ENCODE data around the gene C5orf63. TPM values are rescaled to one million over a fixed set of nuclear protein-coding genes. Genes with fewer than 3 reads are reported as not detected.

The C5orf63 gene
- total and polyA plus RNA-seq, 4 donors = 2.1 to 6.4 (median 3.8) TPM

DNA sequence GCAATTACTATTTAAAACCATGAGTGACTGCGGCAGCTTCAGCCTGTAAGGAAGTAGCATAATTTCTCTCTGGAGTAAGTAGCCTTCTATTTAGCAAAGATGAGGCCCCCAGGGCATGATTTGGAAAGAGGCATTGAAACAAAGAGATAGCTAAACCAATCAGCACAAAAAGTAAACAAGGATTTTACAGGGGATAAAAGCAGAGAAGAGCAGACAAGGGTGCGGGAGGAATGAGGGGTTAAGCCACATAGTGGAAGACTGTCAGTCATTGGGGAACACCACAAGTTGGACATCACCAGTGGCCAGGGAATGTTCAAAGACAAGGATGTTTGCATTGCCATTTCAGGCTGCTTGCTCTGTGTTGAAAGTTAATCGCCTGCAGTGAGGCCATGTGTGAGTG is 24.0 kb upstream of the C5orf63 start:
- DNase-seq (ENCODE audit: low spot score) = no peak
- Histone ChIP-seq H3K27ac (ENCODE audit: low read depth in 1 of 2, low read length in 2 of 2) (no peak overlapping the region), H3K27me3 (ENCODE audit: control insufficient read depth in 4 of 4, insufficient read depth in 4 of 4, low read length in 3 of 4) (no peaks in the 10 kb centered on the region), H3K4me3 (ENCODE audit: low read depth in 1 of 3, low read length in 3 of 3) (no peak overlapping the region), H3K9me3 (ENCODE audit: control insufficient read depth in 4 of 4, low read length in 3 of 4) (no peaks in the 10 kb centered on the region), H3K4me1 (ENCODE audit: control insufficient read depth in 4 of 4, insufficient read depth in 4 of 4, low read length in 3 of 4) (no peaks in the 10 kb centered on the region), H3K36me3 (ENCODE audit: control insufficient read depth in 4 of 4, insufficient read depth in 3 of 4, low read depth in 1 of 4, low read length in 3 of 4) (peaks cover 0 to 2% (median 0%) of the 10 kb centered on the region in 4 donors), H3K9ac (ENCODE audit: low read depth in 1 of 2, low read length in 2 of 2) (no peak overlapping the region)
- no peak for TF ChIP-seq JUND (IDR thresholded peaks at IDR 0.05)
- WGBS = 68% methylated on average over 3 of the region's 3 CpGs

- Histone ChIP-seq H3K27ac (ENCODE audit: low read depth in 1 of 2, low read length in 2 of 2) (no peak overlapping the region), H3K36me3 (ENCODE audit: control insufficient read depth in 4 of 4, insufficient read depth in 3 of 4, low read depth in 1 of 4, low read length in 3 of 4) (peaks cover 0 to 2% (median 0%) of the 10 kb centered on the region in 4 donors), H3K4me1 (ENCODE audit: control insufficient read depth in 4 of 4, insufficient read depth in 4 of 4, low read length in 3 of 4) (no peaks in the 10 kb centered on the region), H3K9ac (ENCODE audit: low read depth in 1 of 2, low read length in 2 of 2) (no peak overlapping the region), H3K4me3 (ENCODE audit: low read depth in 1 of 3, low read length in 3 of 3) (no peak overlapping the region), H3K27me3 (ENCODE audit: control insufficient read depth in 4 of 4, insufficient read depth in 4 of 4, low read length in 3 of 4) (no peaks in the 10 kb centered on the region), H3K9me3 (ENCODE audit: control insufficient read depth in 4 of 4, low read length in 3 of 4) (no peaks in the 10 kb centered on the region)
- TF ChIP-seq REST (IDR thresholded peaks at IDR 0.05) = no peak
- no peak for TF ChIP-seq RXRA (IDR thresholded peaks at IDR 0.05)
- no peak for TF ChIP-seq YY1 (IDR thresholded peaks at IDR 0.05)
- no peak for TF ChIP-seq NR2F2 (IDR thresholded peaks at IDR 0.05)
- TF ChIP-seq JUND (IDR thresholded peaks at IDR 0.05) = no peak
- TF ChIP-seq FOXA2 (IDR thresholded peaks at IDR 0.05) = no peak
- no peak for TF ChIP-seq SP1 (IDR thresholded peaks at IDR 0.05)
- no peak for TF ChIP-seq FOXA1 (IDR thresholded peaks at IDR 0.05)
- TF ChIP-seq GABPA (IDR thresholded peaks at IDR 0.05 in 1 of 2, conservative IDR thresholded peaks at IDR 0.05 in 1 of 2) = no peak
- no peak for TF ChIP-seq ATF3 (IDR thresholded peaks at IDR 0.05)
- TF ChIP-seq ZBTB33 (IDR thresholded peaks at IDR 0.05) = no peak
- TF ChIP-seq EGR1 (IDR thresholded peaks at IDR 0.05; ENCODE audit: low read depth in 2 of 2) = no peak
- no peak for TF ChIP-seq HNF4G (IDR thresholded peaks at IDR 0.05)
- DNase-seq (ENCODE audit: low spot score) = no peak
- 84% methylated on average over 9 of the region's 9 CpGs for WGBS
Measured at GRCh38 chr5:127096328-127096993, 23.2 kb upstream of the C5orf63 start.

All from liver (tissue), 9 donors.